Testis (tissue), 2 donors: ENCODE measurements around the gene CUBN.

Source experiments
- POLR2A ChIP-seq: fragments of 450-650 bp; IDR thresholded peaks from one replicate; pipeline ENCODE4 v1.6.1; 2017; ENCODE audit warnings: antibody characterized with exemption, mild to moderate bottlenecking, moderate library complexity
- TF ChIP-seq, protein P1 (sequence below), 3 experiments: fragments of 450-650 bp in 2 of 3; fragments of 200-600 bp in 1 of 3; sonication (generic) in 1 of 3; IDR thresholded peaks; one replicate each; pipeline ENCODE4 v1.5.1; 2016 to 2019; ENCODE audit warnings: antibody characterized with exemption in 3 of 3, mild to moderate bottlenecking in 2 of 3, moderate library complexity in 1 of 3

DNA sequence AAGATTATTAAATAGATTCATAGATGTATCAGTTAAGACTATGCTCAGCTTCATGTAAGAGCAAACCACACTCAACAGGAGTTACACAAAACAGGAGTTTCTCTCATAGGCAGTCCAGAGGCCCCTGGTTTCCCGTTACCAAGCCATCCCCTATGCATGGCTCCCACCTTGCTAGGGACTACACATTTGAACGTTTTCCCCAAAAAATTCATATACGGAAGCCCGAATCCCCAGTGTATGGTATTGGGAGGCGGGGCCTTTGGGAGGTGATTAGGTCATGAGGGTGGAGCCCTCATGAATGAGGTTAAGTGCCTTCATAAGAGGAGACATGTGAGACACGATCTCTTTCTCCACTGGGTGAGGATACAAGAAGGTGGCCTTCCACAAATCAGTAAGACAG is 341.5 kb downstream of the CUBN start:
- TF ChIP-seq, protein P1, sequence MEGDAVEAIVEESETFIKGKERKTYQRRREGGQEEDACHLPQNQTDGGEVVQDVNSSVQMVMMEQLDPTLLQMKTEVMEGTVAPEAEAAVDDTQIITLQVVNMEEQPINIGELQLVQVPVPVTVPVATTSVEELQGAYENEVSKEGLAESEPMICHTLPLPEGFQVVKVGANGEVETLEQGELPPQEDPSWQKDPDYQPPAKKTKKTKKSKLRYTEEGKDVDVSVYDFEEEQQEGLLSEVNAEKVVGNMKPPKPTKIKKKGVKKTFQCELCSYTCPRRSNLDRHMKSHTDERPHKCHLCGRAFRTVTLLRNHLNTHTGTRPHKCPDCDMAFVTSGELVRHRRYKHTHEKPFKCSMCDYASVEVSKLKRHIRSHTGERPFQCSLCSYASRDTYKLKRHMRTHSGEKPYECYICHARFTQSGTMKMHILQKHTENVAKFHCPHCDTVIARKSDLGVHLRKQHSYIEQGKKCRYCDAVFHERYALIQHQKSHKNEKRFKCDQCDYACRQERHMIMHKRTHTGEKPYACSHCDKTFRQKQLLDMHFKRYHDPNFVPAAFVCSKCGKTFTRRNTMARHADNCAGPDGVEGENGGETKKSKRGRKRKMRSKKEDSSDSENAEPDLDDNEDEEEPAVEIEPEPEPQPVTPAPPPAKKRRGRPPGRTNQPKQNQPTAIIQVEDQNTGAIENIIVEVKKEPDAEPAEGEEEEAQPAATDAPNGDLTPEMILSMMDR (IDR thresholded peaks at IDR 0.05): no peak
- TF ChIP-seq POLR2A: no peak
